ENCODE results near the gene CSPG4.
A peak's percentile ranks its signal among the peaks of the same experiment; 100 is the strongest.

CSPG4 gene

DNA sequence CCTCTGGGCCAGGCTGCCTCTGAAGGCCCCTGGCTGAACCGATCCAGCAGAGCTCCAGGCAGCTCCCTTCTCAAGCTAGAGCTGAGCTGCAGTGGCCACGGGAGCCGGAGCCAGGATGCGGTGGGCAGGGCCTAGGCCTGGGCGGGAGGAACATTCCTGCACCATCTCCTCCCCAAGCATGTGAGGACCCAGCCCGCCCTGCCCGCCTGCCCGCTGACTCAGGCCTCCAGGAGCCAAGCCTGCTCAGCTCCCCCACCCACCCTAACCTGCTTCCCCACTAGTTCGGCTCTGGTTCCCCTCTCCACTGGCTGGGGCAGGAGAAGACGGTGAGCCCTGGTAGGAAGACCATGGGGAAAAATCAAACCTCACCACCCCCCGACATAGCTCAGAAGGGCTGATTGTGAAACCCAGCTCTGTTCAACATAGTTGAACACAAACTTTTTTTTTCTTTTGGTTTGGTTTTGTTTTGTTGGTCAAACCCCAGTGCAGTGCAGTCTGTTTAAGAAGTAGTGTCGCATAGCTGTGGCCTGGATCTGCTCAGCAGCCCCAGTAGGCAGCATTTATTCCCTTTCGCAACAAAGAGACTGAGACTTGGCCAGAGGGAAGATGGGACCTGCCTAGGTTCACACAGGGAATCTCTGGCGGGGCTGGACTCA, 51.4 kb downstream of the CSPG4 start:
- TF ChIP-seq, protein P1, sequence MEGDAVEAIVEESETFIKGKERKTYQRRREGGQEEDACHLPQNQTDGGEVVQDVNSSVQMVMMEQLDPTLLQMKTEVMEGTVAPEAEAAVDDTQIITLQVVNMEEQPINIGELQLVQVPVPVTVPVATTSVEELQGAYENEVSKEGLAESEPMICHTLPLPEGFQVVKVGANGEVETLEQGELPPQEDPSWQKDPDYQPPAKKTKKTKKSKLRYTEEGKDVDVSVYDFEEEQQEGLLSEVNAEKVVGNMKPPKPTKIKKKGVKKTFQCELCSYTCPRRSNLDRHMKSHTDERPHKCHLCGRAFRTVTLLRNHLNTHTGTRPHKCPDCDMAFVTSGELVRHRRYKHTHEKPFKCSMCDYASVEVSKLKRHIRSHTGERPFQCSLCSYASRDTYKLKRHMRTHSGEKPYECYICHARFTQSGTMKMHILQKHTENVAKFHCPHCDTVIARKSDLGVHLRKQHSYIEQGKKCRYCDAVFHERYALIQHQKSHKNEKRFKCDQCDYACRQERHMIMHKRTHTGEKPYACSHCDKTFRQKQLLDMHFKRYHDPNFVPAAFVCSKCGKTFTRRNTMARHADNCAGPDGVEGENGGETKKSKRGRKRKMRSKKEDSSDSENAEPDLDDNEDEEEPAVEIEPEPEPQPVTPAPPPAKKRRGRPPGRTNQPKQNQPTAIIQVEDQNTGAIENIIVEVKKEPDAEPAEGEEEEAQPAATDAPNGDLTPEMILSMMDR (IDR thresholded peaks at IDR 0.05; ENCODE audit: insufficient read depth, low read depth, low read length, missing control alignments) = no peak
- peak; percentile 99 for DNase-seq (ENCODE audit: low read depth)
- H3K4me3 ChIP-seq (ENCODE audit: low read length) = no peak overlapping the region

DNA sequence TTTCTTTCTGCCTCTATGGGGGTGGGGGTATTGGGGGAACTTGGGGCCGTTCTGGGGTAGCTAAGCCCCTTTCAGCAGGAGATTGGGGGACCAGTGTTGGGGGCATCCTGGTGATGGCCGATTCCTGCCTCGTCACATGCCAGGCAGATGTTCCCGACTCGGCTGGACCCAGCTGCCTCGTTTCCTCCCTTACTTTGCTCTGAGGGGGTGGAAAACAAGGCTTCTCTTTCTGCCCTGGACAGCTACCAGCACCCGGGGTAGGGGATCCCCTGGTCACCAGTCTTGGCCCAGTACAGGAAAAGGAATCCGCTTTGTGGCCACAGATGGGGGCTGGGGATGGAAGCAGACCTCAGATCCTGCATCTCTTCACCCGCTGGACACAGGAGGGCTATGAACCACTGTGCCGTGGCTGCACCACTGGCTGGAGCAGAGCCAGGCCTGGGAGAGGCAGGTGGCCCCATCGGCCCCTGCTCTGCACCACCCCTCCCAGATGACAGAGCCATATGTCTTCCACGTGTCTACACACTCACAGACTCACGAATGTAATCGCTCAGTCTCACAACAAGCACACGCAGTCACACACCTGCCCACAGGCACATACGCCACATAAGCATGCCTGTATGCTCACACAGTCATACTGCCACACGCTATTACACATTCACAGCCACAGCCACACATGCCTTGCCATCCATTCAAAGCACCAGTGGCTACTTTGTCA, 52.6 kb downstream of the CSPG4 start:
- TF ChIP-seq, protein P1 (IDR thresholded peaks at IDR 0.05; ENCODE audit: insufficient read depth, low read depth, low read length, missing control alignments) = no peak
- no peak overlapping the region for H3K4me3 ChIP-seq (ENCODE audit: low read length)
- DNase-seq (ENCODE audit: low read depth) = no peak

DNA sequence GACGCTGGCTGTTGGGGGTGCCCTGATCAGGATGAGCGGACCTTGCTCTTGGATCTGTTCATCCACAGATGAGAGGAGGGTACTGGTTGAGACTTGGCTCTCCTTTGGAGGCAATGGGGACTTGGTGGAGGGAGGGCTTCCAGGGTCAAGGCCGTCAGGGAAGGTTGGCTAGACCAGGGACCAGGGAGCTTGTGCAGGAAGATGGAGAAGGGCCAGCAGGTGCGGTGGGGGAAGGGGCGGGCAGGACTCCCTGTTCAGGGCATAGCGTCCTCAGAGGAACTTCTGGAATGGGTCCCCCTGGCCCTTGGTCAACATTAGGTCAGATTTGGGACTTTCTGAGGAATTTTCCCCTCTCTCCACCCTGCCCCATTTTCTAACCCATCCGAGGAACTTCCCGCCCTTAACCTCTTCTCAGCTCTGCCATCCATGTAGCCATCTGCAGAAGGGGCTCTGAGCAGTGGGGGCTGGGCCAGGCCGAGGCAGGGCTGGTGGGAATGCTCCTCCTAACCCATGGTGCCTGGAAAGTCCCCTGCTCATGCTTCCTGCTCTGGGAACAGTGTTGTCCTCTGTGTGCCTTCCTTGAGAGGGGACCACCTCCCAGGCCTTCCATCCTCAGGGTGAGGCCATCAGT, 53.4 kb downstream of the CSPG4 start:
- no peak for DNase-seq (ENCODE audit: low read depth)
- TF ChIP-seq, protein P1 (IDR thresholded peaks at IDR 0.05; ENCODE audit: insufficient read depth, low read depth, low read length, missing control alignments) = no peak
- no peak overlapping the region for H3K4me3 ChIP-seq (ENCODE audit: low read length)

DNA sequence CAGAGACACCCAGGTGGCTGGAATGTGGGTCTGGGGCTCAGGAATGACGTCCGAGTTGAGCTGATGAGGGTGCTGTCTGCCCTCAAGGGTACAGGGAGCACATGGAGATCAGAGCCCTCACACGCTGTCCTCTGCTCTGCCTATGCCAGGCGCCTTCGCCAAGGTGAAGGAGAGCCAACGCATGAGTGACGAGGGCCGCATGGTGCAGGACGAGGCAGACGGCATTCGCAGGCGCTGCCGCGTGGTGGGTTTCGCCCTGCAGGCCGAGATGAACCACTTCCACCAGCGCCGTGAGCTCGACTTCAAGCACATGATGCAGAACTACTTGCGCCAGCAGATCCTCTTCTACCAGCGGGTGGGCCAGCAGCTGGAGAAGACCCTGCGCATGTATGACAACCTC, 55.8 kb downstream of the CSPG4 start:
- TF ChIP-seq, protein P1 (IDR thresholded peaks at IDR 0.05; ENCODE audit: insufficient read depth, low read depth, low read length, missing control alignments) = no peak
- no peak overlapping the region for H3K4me3 ChIP-seq (ENCODE audit: low read length)
- no peak for DNase-seq (ENCODE audit: low read depth)

DNA sequence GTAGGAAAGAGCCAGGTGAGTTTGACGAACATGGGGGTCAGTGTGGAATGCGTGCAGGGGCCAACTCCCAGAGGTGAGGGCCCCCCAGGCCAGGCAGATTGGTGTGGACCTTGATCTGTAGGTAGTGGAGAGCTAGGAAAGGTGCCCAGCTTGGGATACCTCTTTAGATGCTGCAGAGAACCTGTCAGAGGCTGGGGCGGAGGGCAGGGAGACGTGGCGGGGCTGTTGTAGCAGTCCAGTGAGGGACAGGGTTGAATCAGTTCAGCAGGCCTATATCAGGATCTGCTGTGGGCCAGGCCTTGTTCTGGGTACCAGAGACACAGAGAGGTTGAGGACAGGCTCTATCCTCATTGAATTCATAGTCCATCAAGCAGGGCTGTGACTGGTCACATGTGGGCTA, 56.3 kb downstream of the CSPG4 start:
- H3K4me3 ChIP-seq (ENCODE audit: low read length) = no peak overlapping the region
- DNase-seq (ENCODE audit: low read depth) = no peak
- TF ChIP-seq, protein P1 (IDR thresholded peaks at IDR 0.05; ENCODE audit: insufficient read depth, low read depth, low read length, missing control alignments) = no peak

DNA sequence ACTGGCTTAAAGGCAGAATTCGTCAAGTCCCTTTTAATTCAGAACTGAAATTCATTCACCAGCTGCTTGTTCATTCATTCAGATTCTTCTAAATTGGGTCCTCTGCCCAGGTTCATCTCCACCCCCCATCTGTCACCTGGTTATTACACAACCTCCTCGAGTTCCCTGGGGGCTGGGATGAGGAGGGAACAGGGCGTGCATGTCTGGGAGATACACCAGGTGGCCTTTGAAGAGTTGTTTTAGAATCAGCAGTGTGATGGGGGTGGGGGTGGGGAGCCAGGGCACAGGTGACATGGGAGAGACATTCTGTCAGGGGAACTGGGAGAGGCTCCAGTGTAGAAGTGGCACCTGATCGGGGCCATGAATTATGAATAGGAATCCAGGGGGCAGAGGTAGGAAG, 56.7 kb downstream of the CSPG4 start:
- no peak for DNase-seq (ENCODE audit: low read depth)
- TF ChIP-seq, protein P1 (IDR thresholded peaks at IDR 0.05; ENCODE audit: insufficient read depth, low read depth, low read length, missing control alignments) = no peak
- no peak overlapping the region for H3K4me3 ChIP-seq (ENCODE audit: low read length)
